ENCODE measurements around the gene ZNF444.
"Not testable (repeated sequence)": the region's sequence is repeated elsewhere in the genome, so short reads cannot be mapped to it uniquely, and the experiment has no call there.

Gene ZNF444

GRCh38 chr19:56145698-56146097 is 4.6 kb downstream of the ZNF444 start:
- Mint-ChIP-seq H3K4me1 (peaks cover 33% of the 10 kb centered on the region), H3K27ac (no peak overlapping the region), H3K27me3 (no peaks in the 10 kb centered on the region), H3K4me3 (no peak overlapping the region), H3K9me3 (no peaks in the 10 kb centered on the region)
- no peak for DNase-seq
- no peak for ATAC-seq

GRCh38 chr19:56146904-56147303 is 5.8 kb downstream of the ZNF444 start:
- Mint-ChIP-seq H3K4me1 (peaks cover 31% of the 10 kb centered on the region), H3K27ac (no peak overlapping the region), H3K9me3 (no peaks in the 10 kb centered on the region), H3K27me3 (no peaks in the 10 kb centered on the region), H3K4me3 (no peak overlapping the region)
- DNase-seq = no peak
- ATAC-seq = peak; percentile 48

- DNase-seq (no peak), ATAC-seq (peak; percentile 33)
- Mint-ChIP-seq H3K27ac (no peak overlapping the region), H3K9me3 (no peaks in the 10 kb centered on the region), H3K4me1 (peaks cover 27% of the 10 kb centered on the region), H3K4me3 (no peak overlapping the region), H3K27me3 (no peaks in the 10 kb centered on the region)
Measured at GRCh38 chr19:56147307-56147706, 6.2 kb downstream of the ZNF444 start.

- ATAC-seq (no peak), DNase-seq (no peak)
- H3K27ac Mint-ChIP-seq = no peak overlapping the region
- no peaks in the 10 kb centered on the region for H3K9me3 Mint-ChIP-seq
- H3K4me1 Mint-ChIP-seq = peaks cover 26% of the 10 kb centered on the region
- H3K4me3 Mint-ChIP-seq = no peak overlapping the region
- H3K27me3 Mint-ChIP-seq = no peaks in the 10 kb centered on the region
Measured at GRCh38 chr19:56148096-56148495, 7.0 kb downstream of the ZNF444 start.

- H3K27me3 Mint-ChIP-seq, H3K27ac Mint-ChIP-seq, DNase-seq, H3K9me3 Mint-ChIP-seq, H3K4me3 Mint-ChIP-seq, ATAC-seq: not testable (repeated sequence)
- H3K4me1 Mint-ChIP-seq = peaks cover 25% of the 10 kb centered on the region
Measured at GRCh38 chr19:56148955-56149655, 8.0 kb downstream of the ZNF444 start.

- no peaks in the 10 kb centered on the region for H3K9me3 Mint-ChIP-seq
- no peak overlapping the region for H3K27ac Mint-ChIP-seq
Measured at GRCh38 chr19:56149656-56150038, 8.6 kb downstream of the ZNF444 start.

GRCh38 chr19:56150358-56150757 is 9.3 kb downstream of the ZNF444 start:
- H3K4me1 Mint-ChIP-seq = peaks cover 16% of the 10 kb centered on the region
- H3K9me3 Mint-ChIP-seq = no peaks in the 10 kb centered on the region
- DNase-seq = no peak
- no peak overlapping the region for H3K27ac Mint-ChIP-seq
- ATAC-seq = no peak
- H3K27me3 Mint-ChIP-seq = no peaks in the 10 kb centered on the region
- no peak overlapping the region for H3K4me3 Mint-ChIP-seq

More at GRCh38 chr19:56149656-56150038, 8.6 kb downstream of the ZNF444 start:
- no peaks in the 10 kb centered on the region for H3K27me3 Mint-ChIP-seq
- peaks cover 19% of the 10 kb centered on the region for H3K4me1 Mint-ChIP-seq
- no peak overlapping the region for H3K4me3 Mint-ChIP-seq
- no peak for ATAC-seq
- DNase-seq = no peak

- Mint-ChIP-seq H3K27me3 (no peaks in the 10 kb centered on the region), H3K9me3 (no peaks in the 10 kb centered on the region), H3K27ac (no peak overlapping the region), H3K4me1 (peaks cover 16% of the 10 kb centered on the region), H3K4me3 (no peak overlapping the region)
- ATAC-seq = no peak
- DNase-seq = no peak
Measured at GRCh38 chr19:56152644-56153043, 11.6 kb downstream of the ZNF444 start.

GRCh38 chr19:56153507-56153906 is 12.4 kb downstream of the ZNF444 start:
- Mint-ChIP-seq H3K27ac (peak overlapping the region; percentile 68 to 91), H3K9me3 (no peaks in the 10 kb centered on the region), H3K4me3 (no peak overlapping the region), H3K4me1 (peaks cover 16% of the 10 kb centered on the region), H3K27me3 (no peaks in the 10 kb centered on the region)
- ATAC-seq (no peak), DNase-seq (no peak)

GRCh38 chr19:56155124-56155687 is 14.1 kb downstream of the ZNF444 start:
- Mint-ChIP-seq H3K9me3 (no peaks in the 10 kb centered on the region), H3K27ac (no peak overlapping the region), H3K4me1 (peaks cover 16% of the 10 kb centered on the region), H3K4me3 (no peak overlapping the region), H3K27me3 (no peaks in the 10 kb centered on the region)
- no peak for ATAC-seq
- DNase-seq = no peak

GRCh38 chr19:56156768-56157167 is 15.7 kb downstream of the ZNF444 start:
- H3K27me3 Mint-ChIP-seq = no peaks in the 10 kb centered on the region
- H3K4me1 Mint-ChIP-seq = peaks cover 16% of the 10 kb centered on the region
- no peak overlapping the region for H3K4me3 Mint-ChIP-seq
- DNase-seq = no peak
- no peak overlapping the region for H3K27ac Mint-ChIP-seq
- H3K9me3 Mint-ChIP-seq = no peaks in the 10 kb centered on the region
- no peak for ATAC-seq

- H3K9me3 Mint-ChIP-seq = no peaks in the 10 kb centered on the region
- peak overlapping the region in 1 of 2 donors; percentile 24 for H3K27ac Mint-ChIP-seq
- ATAC-seq (no peak), DNase-seq (no peak)
- H3K4me1 Mint-ChIP-seq = peaks cover 14% of the 10 kb centered on the region
- no peaks in the 10 kb centered on the region for H3K27me3 Mint-ChIP-seq
- no peak overlapping the region for H3K4me3 Mint-ChIP-seq
Measured at GRCh38 chr19:56158170-56158757, 17.2 kb downstream of the ZNF444 start.

GRCh38 chr19:56159009-56159559 is 18.0 kb downstream of the ZNF444 start:
- DNase-seq (no peak), ATAC-seq (no peak)
- Mint-ChIP-seq H3K27ac (peak overlapping the region in 1 of 2 donors; percentile 33), H3K4me1 (peaks cover 10% of the 10 kb centered on the region), H3K9me3 (no peaks in the 10 kb centered on the region), H3K4me3 (no peak overlapping the region), H3K27me3 (peaks cover 2% of the 10 kb centered on the region)

- Mint-ChIP-seq H3K4me3 (no peak overlapping the region), H3K27me3 (peaks cover 5% of the 10 kb centered on the region), H3K27ac (no peak overlapping the region), H3K9me3 (no peaks in the 10 kb centered on the region), H3K4me1 (peaks cover 13% of the 10 kb centered on the region)
- no peak for ATAC-seq
- no peak for DNase-seq
Measured at GRCh38 chr19:56159622-56160271, 18.7 kb downstream of the ZNF444 start.

- H3K4me1 Mint-ChIP-seq = peaks cover 13% of the 10 kb centered on the region
- no peak for DNase-seq
Measured at GRCh38 chr19:56161534-56161933, 20.4 kb downstream of the ZNF444 start.

GRCh38 chr19:56162258-56162657 is 21.2 kb downstream of the ZNF444 start:
- Mint-ChIP-seq H3K4me3 (no peak overlapping the region), H3K27me3 (peaks cover 13% of the 10 kb centered on the region), H3K27ac (peak overlapping the region; percentile 64 to 65), H3K9me3 (no peaks in the 10 kb centered on the region), H3K4me1 (peaks cover 13% of the 10 kb centered on the region)
- DNase-seq = peak in 1 of 2 donors; percentile 29
- ATAC-seq = peak; percentile 80

More at GRCh38 chr19:56161534-56161933, 20.4 kb downstream of the ZNF444 start:
- no peak overlapping the region for H3K4me3 Mint-ChIP-seq
- H3K27me3 Mint-ChIP-seq = peaks cover 6% of the 10 kb centered on the region
- H3K9me3 Mint-ChIP-seq = no peaks in the 10 kb centered on the region
- H3K27ac Mint-ChIP-seq = no peak overlapping the region
- ATAC-seq = no peak
